ENCODE data around the gene GNG14. TPM values are rescaled to one million over a fixed set of nuclear protein-coding genes. Genes with fewer than 3 reads are reported as not detected.

Gene GNG14
- total RNA-seq, 1 experiment from 2014 or later, result not detected

DNA sequence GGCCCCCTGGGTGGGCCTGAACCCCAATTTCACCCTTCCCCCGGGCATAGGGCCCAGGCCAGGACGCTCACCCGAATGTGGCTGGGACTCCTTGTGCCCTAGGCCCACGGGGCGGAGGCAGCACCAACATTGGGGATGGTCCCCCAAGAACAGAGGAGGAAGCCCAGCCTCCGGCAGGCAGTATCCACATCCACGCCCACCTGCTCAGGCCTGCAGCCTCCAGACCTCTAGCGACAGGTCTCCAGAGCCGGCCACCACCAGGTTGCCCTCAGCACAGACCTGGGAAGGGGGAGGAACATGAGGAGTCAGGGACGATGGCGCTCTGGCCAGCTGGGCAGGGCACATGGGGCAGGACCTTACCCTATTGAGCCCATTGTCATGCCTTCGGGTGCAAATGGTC is 1.2 kb downstream of the GNG14 start:
- H3K4me2 ChIP-seq, result no peak overlapping the region
- POLR2A ChIA-PET (ENCODE audit: unreplicated experiment), result no interaction called here
- CTCF ChIA-PET, result no interaction called here
- no peak overlapping the region for H3K27ac ChIP-seq
- no peaks in the 10 kb centered on the region for H3K4me1 ChIP-seq (replicated peaks; ENCODE audit: insufficient read depth)
- no peaks in the 10 kb centered on the region for H3K9me2 ChIP-seq (ENCODE audit: insufficient read depth)
- H3K79me2 ChIP-seq (ENCODE audit: low read depth), result peaks cover 3% of the 10 kb centered on the region; the same call in 1 of the 2 replicates
- peaks cover 18% of the 10 kb centered on the region for H3F3A ChIP-seq (ENCODE audit: insufficient read depth, low read depth)
- H3K9me3 ChIP-seq (ENCODE audit: insufficient read depth, low read depth), result no peaks in the 10 kb centered on the region
- no peaks in the 10 kb centered on the region; the same call in 1 of the 2 replicates for H4K20me1 ChIP-seq (ENCODE audit: insufficient read depth)
- H3K4me3 ChIP-seq, result no peak overlapping the region
- no TSS peak for BruUV-seq (replicated peaks)
- no peaks in the 10 kb centered on the region for H3K27me3 ChIP-seq (ENCODE audit: insufficient read depth, low read depth)
- intact Hi-C loops (cut with micrococcal nuclease; ENCODE audit: unreplicated experiment), result no loop called here
- no peaks in the 10 kb centered on the region for H3K36me3 ChIP-seq (ENCODE audit: low read depth)
- H2AFZ ChIP-seq, result no peak overlapping the region
- TF ChIP-seq CTCF (conservative IDR thresholded peaks at IDR 0.05) (no peak), EZH2 (IDR thresholded peaks at IDR 0.05; ENCODE audit: low read depth) (no peak)
- DNase-seq, result no peak

- TF ChIP-seq CTCF (conservative IDR thresholded peaks at IDR 0.05) (no peak), EZH2 (IDR thresholded peaks at IDR 0.05; ENCODE audit: low read depth) (no peak)
- Histone ChIP-seq H3K4me2 (no peak overlapping the region), H3F3A (ENCODE audit: insufficient read depth, low read depth) (peaks cover 19% of the 10 kb centered on the region), H3K79me2 (ENCODE audit: low read depth) (peaks cover 10% of the 10 kb centered on the region), H3K27me3 (ENCODE audit: insufficient read depth, low read depth) (no peaks in the 10 kb centered on the region), H3K9me2 (ENCODE audit: insufficient read depth) (no peaks in the 10 kb centered on the region), H3K4me3 (no peak overlapping the region), H3K9me3 (ENCODE audit: insufficient read depth, low read depth) (no peaks in the 10 kb centered on the region), H4K20me1 (ENCODE audit: insufficient read depth) (no peaks in the 10 kb centered on the region; the same call in 1 of the 2 replicates), H3K27ac (no peak overlapping the region), H2AFZ (no peak overlapping the region), H3K36me3 (ENCODE audit: low read depth) (no peaks in the 10 kb centered on the region), H3K4me1 (replicated peaks; ENCODE audit: insufficient read depth) (no peaks in the 10 kb centered on the region)
- ChIA-PET CTCF (no interaction called here), POLR2A (ENCODE audit: unreplicated experiment) (no interaction called here)
- BruUV-seq (replicated peaks), result no TSS peak
- intact Hi-C loops (cut with micrococcal nuclease; ENCODE audit: unreplicated experiment), result no loop called here
- no peak for DNase-seq
Measured at GRCh38 chr19:12689581-12690216, 1.9 kb downstream of the GNG14 start.

- H3F3A ChIP-seq (ENCODE audit: insufficient read depth, low read depth), result peaks cover 20% of the 10 kb centered on the region; the same call in 1 of the 2 replicates
- no TSS peak for BruUV-seq (replicated peaks)
- peaks cover 8% of the 10 kb centered on the region; the same call in 1 of the 2 replicates for H3K4me1 ChIP-seq (replicated peaks; ENCODE audit: insufficient read depth)
- no peaks in the 10 kb centered on the region; the same call in 1 of the 2 replicates for H3K36me3 ChIP-seq (ENCODE audit: low read depth)
- H4K20me1 ChIP-seq (ENCODE audit: insufficient read depth), result no peaks in the 10 kb centered on the region
- no peak overlapping the region for H3K27ac ChIP-seq
- H3K4me3 ChIP-seq, result no peak overlapping the region
- H3K9me3 ChIP-seq (ENCODE audit: insufficient read depth, low read depth), result no peaks in the 10 kb centered on the region
- no peak for DNase-seq
- POLR2A ChIA-PET (ENCODE audit: unreplicated experiment), result no interaction called here
- intact Hi-C loops (cut with micrococcal nuclease; ENCODE audit: unreplicated experiment), result no loop called here
- CTCF ChIA-PET, result no interaction called here
- H3K27me3 ChIP-seq (ENCODE audit: insufficient read depth, low read depth), result no peaks in the 10 kb centered on the region
- no peak overlapping the region for H3K4me2 ChIP-seq
- TF ChIP-seq EZH2 (IDR thresholded peaks at IDR 0.05; ENCODE audit: low read depth) (no peak), CTCF (conservative IDR thresholded peaks at IDR 0.05) (no peak)
- H3K9me2 ChIP-seq (ENCODE audit: insufficient read depth), result no peaks in the 10 kb centered on the region
- peaks cover 26% of the 10 kb centered on the region for H3K79me2 ChIP-seq (ENCODE audit: low read depth)
- H2AFZ ChIP-seq, result no peak overlapping the region
Measured at GRCh38 chr19:12692960-12693359, 5.2 kb downstream of the GNG14 start.

All from PC-9 (cell line).